Bladder microvascular endothelial cell (primary cell): Measurements from ENCODE around the gene COX6B1. TPM values are rescaled to one million over a fixed set of nuclear protein-coding genes. Genes with fewer than 3 reads are reported as not detected.

Source experiments
- total RNA-seq: library from RNA; depleted of rRNA; stranded (reverse); fragments of >200 nt; gene quantifications from 2 replicates; pipeline ENCODE4 v1.2.3, GENCODE V29; 2014

Gene COX6B1, protein sequence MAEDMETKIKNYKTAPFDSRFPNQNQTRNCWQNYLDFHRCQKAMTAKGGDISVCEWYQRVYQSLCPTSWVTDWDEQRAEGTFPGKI
- total RNA-seq, result 295 and 323 TPM in 2 replicates

DNA sequence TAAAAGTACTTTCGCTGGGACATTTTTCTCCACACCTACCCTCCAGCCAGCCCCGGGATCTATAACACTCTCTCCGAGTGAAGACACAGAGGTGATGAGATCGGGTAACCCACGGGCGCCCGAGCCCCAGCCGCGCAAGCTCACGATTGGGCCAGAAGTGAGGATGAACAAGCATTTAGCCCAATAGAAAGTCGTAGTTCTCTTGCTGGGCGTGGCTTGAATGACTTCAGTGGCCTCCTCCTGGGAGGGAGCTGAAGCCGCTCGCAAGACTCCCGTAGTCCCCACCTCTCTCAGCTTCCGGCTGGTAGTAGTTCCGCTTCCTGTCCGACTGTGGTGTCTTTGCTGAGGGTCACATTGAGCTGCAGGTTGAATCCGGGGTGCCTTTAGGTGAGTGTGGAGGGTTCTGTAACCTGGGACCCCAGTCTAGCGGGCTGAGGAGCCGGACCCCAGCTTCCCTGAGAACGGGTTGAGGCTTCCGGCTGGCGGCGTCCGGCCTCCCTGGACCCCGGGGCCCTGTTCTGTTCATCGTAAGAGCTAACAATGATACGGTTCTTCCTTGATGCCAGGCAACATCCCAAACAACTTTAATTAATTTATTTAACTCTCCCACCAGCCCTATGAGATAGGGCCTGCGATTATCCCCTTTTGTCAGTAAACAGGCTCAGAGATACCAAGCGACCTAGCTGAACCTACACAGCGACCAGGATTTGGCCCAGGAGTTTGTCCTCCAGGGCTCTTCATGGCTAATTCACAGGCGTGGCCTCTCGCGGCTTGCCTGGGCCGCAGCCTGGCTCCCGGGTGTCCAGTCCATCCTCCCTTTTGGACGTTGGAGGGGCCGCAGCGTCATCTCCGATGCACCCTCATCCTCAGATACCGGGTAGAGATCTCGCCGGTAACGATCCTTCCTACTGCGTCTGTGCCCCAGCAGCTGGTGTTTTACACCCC is at the start of gene COX6B1:
TSS of gene COX6B1 (plus strand) at position 307 of the 945 bp plus-strand sequence. CDS start 2,921 bp downstream, outside the sequence.

DNA sequence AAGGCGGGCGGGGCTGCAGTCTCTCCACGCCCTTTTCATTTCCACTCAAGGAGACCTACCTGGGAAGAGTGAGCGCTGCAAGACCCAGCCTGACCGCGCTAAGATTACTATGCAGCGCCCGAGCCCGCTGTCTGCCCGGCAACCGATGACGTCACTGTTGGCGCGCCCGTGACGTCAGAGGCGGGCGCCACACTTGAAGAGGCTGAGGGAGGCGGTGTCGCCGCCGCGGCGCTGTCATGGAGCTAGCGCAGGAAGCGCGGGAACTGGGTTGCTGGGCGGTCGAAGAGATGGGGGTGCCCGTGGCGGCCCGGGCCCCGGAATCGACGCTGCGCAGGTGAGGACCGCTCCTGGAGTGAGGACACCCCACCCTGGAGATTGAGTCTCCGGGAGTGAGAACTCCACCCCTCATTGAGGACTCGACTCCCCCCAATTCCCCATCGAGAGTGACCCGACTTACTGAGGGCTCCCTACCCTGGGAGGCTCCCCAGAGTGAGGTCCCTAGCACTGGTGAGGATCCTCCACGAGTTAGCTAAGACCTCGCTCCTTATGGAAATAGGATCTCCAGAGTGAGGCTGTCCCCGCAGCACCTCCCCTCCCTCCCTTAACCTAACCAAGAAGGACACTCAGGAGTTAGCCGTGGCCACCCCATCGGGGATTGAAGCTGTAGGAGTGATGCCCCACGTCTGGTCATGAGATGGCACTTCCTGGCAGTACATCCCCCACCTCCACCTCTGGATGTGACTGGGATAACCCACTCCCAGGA is 35.4 kb upstream of the COX6B1 start, which contains the start of gene HAUS5:
TSS of gene HAUS5 (plus strand) at position 177 of the 763 bp plus-strand sequence. CDS start at position 237, 60 bp downstream.

DNA sequence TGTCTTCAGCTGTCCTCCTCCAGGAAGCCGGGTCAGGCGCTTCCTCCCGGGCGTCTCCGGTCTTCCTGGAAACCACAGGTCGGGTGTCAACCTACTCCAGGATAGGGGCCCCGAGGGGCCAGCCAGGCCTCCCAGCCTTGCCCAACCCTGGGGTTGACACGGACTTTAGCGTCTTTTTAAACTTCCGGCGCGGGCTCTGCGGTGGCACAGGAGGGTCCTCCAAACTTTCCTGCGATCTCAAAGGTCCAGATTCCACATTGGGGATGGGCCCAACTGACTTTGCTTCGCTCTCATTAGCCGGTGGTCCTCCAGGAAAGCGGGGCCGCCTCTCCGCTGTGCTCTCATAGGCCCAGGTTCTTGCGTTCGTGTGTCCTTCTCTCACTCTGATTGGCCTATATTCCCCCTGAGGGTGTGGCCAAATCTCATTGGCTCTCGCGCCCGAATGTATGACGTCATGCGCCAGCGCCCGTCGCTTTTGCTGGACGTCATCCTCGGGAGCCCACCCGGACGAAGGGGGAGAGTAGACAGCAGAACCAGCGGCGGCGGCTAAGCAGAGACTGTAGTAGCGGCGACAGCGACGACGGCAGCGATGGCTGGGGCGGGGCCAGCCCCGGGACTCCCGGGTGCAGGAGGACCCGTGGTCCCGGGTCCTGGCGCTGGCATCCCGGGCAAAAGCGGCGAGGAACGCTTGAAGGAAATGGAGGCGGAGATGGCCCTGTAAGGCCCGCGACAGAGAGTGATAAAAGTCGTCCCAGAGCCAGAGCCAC is 19.4 kb upstream of the COX6B1 start, which contains the start of gene RBM42:
TSS of gene RBM42 (plus strand) at position 472 of the 767 bp plus-strand sequence. CDS start at position 590, 118 bp downstream.

GRCh38 chr19:35641515-35642151 is 6.5 kb upstream of the COX6B1 start, which contains the start of gene ETV2:
Gene ETV2, plus strand, starts transcription at chr19:35641745. Its CDS starts 716 bp downstream, at chr19:35642461.

GRCh38 chr19:35666251-35666913 is 18.3 kb downstream of the COX6B1 start, which contains the start of gene UPK1A:
Gene UPK1A, plus strand, starts transcription at chr19:35666517. Its CDS starts 296 bp downstream, at chr19:35666813.

GRCh38 chr19:35704218-35704617 is 56.1 kb downstream of the COX6B1 start, which contains the start of gene ZBTB32:
Gene ZBTB32, plus strand, starts transcription at chr19:35704558. Its CDS starts 10,069 bp downstream, at chr19:35714627.

Other genes starting within 250 kb of the COX6B1 start
- not detected in 2 replicates for gene FFAR2, start 200.1 kb upstream of the COX6B1 start, total RNA-seq
- gene KRTDAP, start 157.9 kb upstream of the COX6B1 start, total RNA-seq, result not detected in 2 replicates
- gene DMKN, start 134.7 kb upstream of the COX6B1 start, total RNA-seq, result 0.13 TPM in 1 of 2 replicates, not detected in the other
- gene SBSN, start 120.0 kb upstream of the COX6B1 start, total RNA-seq, result not detected in 2 replicates
- gene GAPDHS, start 114.9 kb upstream of the COX6B1 start, total RNA-seq, result not detected in 2 replicates
- gene TMEM147, start 102.7 kb upstream of the COX6B1 start, total RNA-seq, result 52.9 and 74.0 TPM in 2 replicates
- not detected in 2 replicates for gene ATP4A, start 84.7 kb upstream of the COX6B1 start, total RNA-seq
- not detected in 2 replicates for gene PMIS2, start 62.1 kb upstream of the COX6B1 start, total RNA-seq
- gene HAUS5, start 35.6 kb upstream of the COX6B1 start, total RNA-seq, result 6.0 and 9.3 TPM in 2 replicates
- 32.4 and 33.7 TPM in 2 replicates for gene RBM42, start 19.3 kb upstream of the COX6B1 start, total RNA-seq
- gene ETV2, start 6.6 kb upstream of the COX6B1 start, total RNA-seq, result 0.13 and 0.49 TPM in 2 replicates
- gene UPK1A, start 18.2 kb downstream of the COX6B1 start, total RNA-seq, result not detected in 2 replicates
- not detected in 2 replicates for gene ZBTB32, start 56.2 kb downstream of the COX6B1 start, total RNA-seq
- 6.2 and 19.6 TPM in 2 replicates for gene KMT2B, start 69.7 kb downstream of the COX6B1 start, total RNA-seq
- gene IGFLR1, start 94.1 kb downstream of the COX6B1 start, total RNA-seq, result 0.49 and 0.94 TPM in 2 replicates
- 4.0 and 6.4 TPM in 2 replicates for gene U2AF1L4, start 97.1 kb downstream of the COX6B1 start, total RNA-seq
- gene PSENEN, start 97.3 kb downstream of the COX6B1 start, total RNA-seq, result 12.3 and 13.8 TPM in 2 replicates
- gene LIN37, start 100.3 kb downstream of the COX6B1 start, total RNA-seq, result 3.9 and 5.0 TPM in 2 replicates
- gene HSPB6, start 108.7 kb downstream of the COX6B1 start, total RNA-seq, result 0.25 and 0.49 TPM in 2 replicates
- gene PROSER3, start 109.9 kb downstream of the COX6B1 start, total RNA-seq, result 1.5 and 2.5 TPM in 2 replicates
- 2.1 and 4.0 TPM in 2 replicates for gene ARHGAP33, start 127.2 kb downstream of the COX6B1 start, total RNA-seq
- gene PRODH2, start 164.5 kb downstream of the COX6B1 start, total RNA-seq, result not detected in 2 replicates
- gene NPHS1, start 204.2 kb downstream of the COX6B1 start, total RNA-seq, result not detected in 2 replicates
- gene KIRREL2, start 208.6 kb downstream of the COX6B1 start, total RNA-seq, result under 0.01 TPM in 1 of 2 replicates, not detected in the other
- 1.3 and 8.4 TPM in 2 replicates for gene APLP1, start 220.3 kb downstream of the COX6B1 start, total RNA-seq